Type B pancreatic cell (in vitro differentiated cells): ENCODE results near the gene OTOS. TPM values are rescaled to one million over a fixed set of nuclear protein-coding genes. Genes with fewer than 3 reads are reported as not detected.

ENCODE experiments used
- DNase-seq: peaks from one replicate; pipeline ENCODE4 v3.0.0; 2021; ENCODE audit warnings: mixed read lengths; ENCODE audit not compliant: unreplicated experiment; ENCODE audit errors: extremely low spot score
- H3K27ac Mint-ChIP-seq: 2 replicates; pipeline ENCODE4 v1.8.0; 2021; ENCODE audit warnings: mild to moderate bottlenecking, mixed read lengths
- H3K27me3 Mint-ChIP-seq: 2 replicates; pipeline ENCODE4 v1.8.0; 2021; ENCODE audit warnings: mixed read lengths
- H3K36me3 Mint-ChIP-seq: 2 replicates; pipeline ENCODE4 v1.8.0; 2021; ENCODE audit warnings: mixed read lengths
- H3K4me1 Mint-ChIP-seq: one replicate; pipeline ENCODE4 v1.8.0; 2021; ENCODE audit warnings: mixed read lengths; ENCODE audit not compliant: unreplicated experiment
- H3K4me3 Mint-ChIP-seq: 2 replicates; pipeline ENCODE4 v1.8.0; 2021; ENCODE audit warnings: mild to moderate bottlenecking, mixed read lengths
- H3K9me3 Mint-ChIP-seq: 2 replicates; pipeline ENCODE4 v1.8.0; 2021; ENCODE audit warnings: mixed read lengths
- CTCF ChIP-seq: fragments of 200-600 bp; sonication (generic); conservative IDR thresholded peaks from 2 replicates; pipeline ENCODE4 v1.5.0; 2021; ENCODE audit warnings: antibody characterized with exemption, mild to moderate bottlenecking
- total RNA-seq: library from RNA; stranded (reverse); gene quantifications from 2 replicates; pipeline ENCODE4 v1.2.1, GENCODE V29; 2021; ENCODE audit warnings: low replicate concordance

OTOS gene
- total RNA-seq, 1 donor from 2014 or later = not detected

GRCh38 chr2:240183875-240184590, 43.6 kb upstream of the OTOS start:
- H3K9me3 Mint-ChIP-seq = peaks cover 4% of the 10 kb centered on the region
- H3K4me1 Mint-ChIP-seq = no peaks in the 10 kb centered on the region
- no peaks in the 10 kb centered on the region for H3K36me3 Mint-ChIP-seq
- no peak overlapping the region for H3K27ac Mint-ChIP-seq
- H3K27me3 Mint-ChIP-seq = peaks cover 39% of the 10 kb centered on the region
- no peak for TF ChIP-seq CTCF
- no peak for DNase-seq
- H3K4me3 Mint-ChIP-seq = no peak overlapping the region

GRCh38 chr2:240183006-240183874, 42.8 kb upstream of the OTOS start:
- H3K27me3 Mint-ChIP-seq = peaks cover 36% of the 10 kb centered on the region
- no peak for TF ChIP-seq CTCF
- no peak for DNase-seq
- no peak overlapping the region for H3K27ac Mint-ChIP-seq
- H3K4me3 Mint-ChIP-seq = no peak overlapping the region
- H3K36me3 Mint-ChIP-seq = no peaks in the 10 kb centered on the region
- H3K9me3 Mint-ChIP-seq = peaks cover 4% of the 10 kb centered on the region
- H3K4me1 Mint-ChIP-seq = no peaks in the 10 kb centered on the region

GRCh38 chr2:240182476-240182875, 42.0 kb upstream of the OTOS start:
- Mint-ChIP-seq H3K27me3 (peaks cover 38% of the 10 kb centered on the region), H3K4me1 (no peaks in the 10 kb centered on the region), H3K27ac (no peak overlapping the region), H3K36me3 (no peaks in the 10 kb centered on the region), H3K4me3 (no peak overlapping the region), H3K9me3 (peaks cover 4% of the 10 kb centered on the region)
- DNase-seq = no peak
- no peak for TF ChIP-seq CTCF

- no peak for DNase-seq
- Mint-ChIP-seq H3K9me3 (peaks cover 4% of the 10 kb centered on the region), H3K36me3 (no peaks in the 10 kb centered on the region), H3K27ac (no peak overlapping the region), H3K4me1 (no peaks in the 10 kb centered on the region), H3K4me3 (no peak overlapping the region), H3K27me3 (peaks cover 43% of the 10 kb centered on the region)
- no peak for TF ChIP-seq CTCF
These were observed 41.5 kb upstream of the OTOS start for GRCh38 chr2:240182001-240182400.

- no peaks in the 10 kb centered on the region for H3K4me1 Mint-ChIP-seq
- no peak overlapping the region for H3K27ac Mint-ChIP-seq
- peaks cover 54% of the 10 kb centered on the region for H3K27me3 Mint-ChIP-seq
- no peak overlapping the region for H3K4me3 Mint-ChIP-seq
- no peaks in the 10 kb centered on the region for H3K36me3 Mint-ChIP-seq
- no peak for TF ChIP-seq CTCF
- DNase-seq = no peak
- H3K9me3 Mint-ChIP-seq = no peaks in the 10 kb centered on the region
These were observed 39.6 kb upstream of the OTOS start for GRCh38 chr2:240179941-240180666.
